HFFc6 (cell line): ENCODE results near the gene LRRTM4. TPM values are rescaled to one million over a fixed set of nuclear protein-coding genes. Genes with fewer than 3 reads are reported as not detected.

ENCODE experiments used
- DNase-seq: peaks from one replicate; pipeline ENCODE4 v3.0.0-alpha.2; 2018
- H3K27ac Mint-ChIP-seq: 2 replicates; pipeline ENCODE4 v1.8.0; 2020; ENCODE audit warnings: mild to moderate bottlenecking, mixed read lengths
- H3K27me3 Mint-ChIP-seq: 2 replicates; pipeline ENCODE4 v1.8.0; 2021; ENCODE audit warnings: mild to moderate bottlenecking, moderate library complexity, mixed read lengths; ENCODE audit not compliant: insufficient read depth
- H3K36me3 Mint-ChIP-seq: 2 replicates; pipeline ENCODE4 v1.8.0; 2021; ENCODE audit warnings: low read depth, mixed read lengths
- H3K4me1 Mint-ChIP-seq: 2 replicates; pipeline ENCODE4 v1.8.0; 2020; ENCODE audit warnings: low read depth, mixed read lengths
- H3K4me3 Mint-ChIP-seq: 2 replicates; pipeline ENCODE4 v1.8.0; 2020; ENCODE audit warnings: mild to moderate bottlenecking, moderate library complexity, mixed read lengths
- H3K9me3 Mint-ChIP-seq: 2 replicates; pipeline ENCODE4 v1.8.0; 2020; ENCODE audit warnings: mild to moderate bottlenecking, mixed read lengths
- total RNA-seq, 6 experiments: library from RNA; stranded (reverse); fragmentation: NEBNext Ultra II Directional; extraction: Animal tissue kit (Norgen Biotek cat#: 25700); gene quantifications; 2 replicates in 1 of 6; 3 replicates in 5 of 6; pipeline ENCODE4 v1.2.3, GENCODE V29; 2021
- TF ChIP-seq, protein P1 (sequence below): fragments of 200-600 bp; sonication (generic); IDR thresholded peaks from 2 replicates; pipeline ENCODE4 v1.5.0; 2021; ENCODE audit warnings: antibody characterized with exemption, mild to moderate bottlenecking

Gene LRRTM4
- total RNA-seq, 6 experiments from 2014 or later: not detected

DNA sequence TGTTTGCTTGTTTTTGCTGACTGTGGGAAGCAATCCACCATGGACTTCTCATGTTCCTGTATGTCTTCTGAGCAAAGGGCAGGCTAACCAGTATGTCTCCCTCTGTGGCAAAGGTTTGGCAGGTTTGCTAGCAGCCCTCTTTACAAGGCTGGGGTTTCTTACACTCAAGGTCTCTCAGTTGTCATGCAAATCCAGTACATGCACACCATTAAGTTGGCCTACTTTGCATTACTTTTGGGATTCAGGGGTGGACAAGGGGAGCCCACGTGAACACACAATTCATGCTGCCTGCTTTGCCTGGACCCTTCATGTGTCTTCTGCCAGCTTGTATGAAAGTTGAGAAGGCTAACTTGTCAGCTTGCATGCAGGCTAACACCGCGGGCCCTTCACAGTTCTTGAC, 134.9 kb downstream of the LRRTM4 start:
- no peak for DNase-seq
- no peaks in the 10 kb centered on the region for H3K4me1 Mint-ChIP-seq
- H3K27ac Mint-ChIP-seq: no peak overlapping the region

DNA sequence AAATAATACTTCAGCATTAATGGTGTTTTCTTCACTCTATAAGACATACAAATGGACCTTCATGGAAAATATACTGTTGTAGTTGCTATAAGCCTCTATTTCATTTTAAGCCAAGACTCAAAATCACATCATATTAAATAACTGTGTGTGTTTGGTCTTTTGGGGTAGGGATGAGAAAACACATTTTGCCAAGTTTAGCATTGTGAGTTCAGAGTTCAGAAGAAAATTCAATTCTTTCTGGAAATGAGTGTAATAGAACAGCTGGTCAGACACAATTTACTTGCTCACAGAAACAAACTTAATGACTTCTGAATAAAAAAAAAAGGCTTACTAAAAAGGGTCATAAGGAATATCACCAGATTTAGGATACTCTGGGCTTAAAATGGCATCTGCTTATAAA, 149.5 kb downstream of the LRRTM4 start:
- no peak overlapping the region for H3K27ac Mint-ChIP-seq
- H3K27me3 Mint-ChIP-seq: no peaks in the 10 kb centered on the region; the same call in 1 of the 2 replicates
- H3K4me3 Mint-ChIP-seq: no peak overlapping the region
- no peaks in the 10 kb centered on the region for H3K4me1 Mint-ChIP-seq
- no peak for DNase-seq
- H3K36me3 Mint-ChIP-seq: no peaks in the 10 kb centered on the region
- TF ChIP-seq, protein P1, sequence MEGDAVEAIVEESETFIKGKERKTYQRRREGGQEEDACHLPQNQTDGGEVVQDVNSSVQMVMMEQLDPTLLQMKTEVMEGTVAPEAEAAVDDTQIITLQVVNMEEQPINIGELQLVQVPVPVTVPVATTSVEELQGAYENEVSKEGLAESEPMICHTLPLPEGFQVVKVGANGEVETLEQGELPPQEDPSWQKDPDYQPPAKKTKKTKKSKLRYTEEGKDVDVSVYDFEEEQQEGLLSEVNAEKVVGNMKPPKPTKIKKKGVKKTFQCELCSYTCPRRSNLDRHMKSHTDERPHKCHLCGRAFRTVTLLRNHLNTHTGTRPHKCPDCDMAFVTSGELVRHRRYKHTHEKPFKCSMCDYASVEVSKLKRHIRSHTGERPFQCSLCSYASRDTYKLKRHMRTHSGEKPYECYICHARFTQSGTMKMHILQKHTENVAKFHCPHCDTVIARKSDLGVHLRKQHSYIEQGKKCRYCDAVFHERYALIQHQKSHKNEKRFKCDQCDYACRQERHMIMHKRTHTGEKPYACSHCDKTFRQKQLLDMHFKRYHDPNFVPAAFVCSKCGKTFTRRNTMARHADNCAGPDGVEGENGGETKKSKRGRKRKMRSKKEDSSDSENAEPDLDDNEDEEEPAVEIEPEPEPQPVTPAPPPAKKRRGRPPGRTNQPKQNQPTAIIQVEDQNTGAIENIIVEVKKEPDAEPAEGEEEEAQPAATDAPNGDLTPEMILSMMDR: no peak
- H3K9me3 Mint-ChIP-seq: peaks cover 17% of the 10 kb centered on the region

More for the DNA sequence above, 134.9 kb downstream of the LRRTM4 start:
- H3K27me3 Mint-ChIP-seq: no peaks in the 10 kb centered on the region
- no peak overlapping the region for H3K4me3 Mint-ChIP-seq
- no peaks in the 10 kb centered on the region for H3K36me3 Mint-ChIP-seq
- peaks cover 10% of the 10 kb centered on the region for H3K9me3 Mint-ChIP-seq
- TF ChIP-seq, protein P1: no peak

DNA sequence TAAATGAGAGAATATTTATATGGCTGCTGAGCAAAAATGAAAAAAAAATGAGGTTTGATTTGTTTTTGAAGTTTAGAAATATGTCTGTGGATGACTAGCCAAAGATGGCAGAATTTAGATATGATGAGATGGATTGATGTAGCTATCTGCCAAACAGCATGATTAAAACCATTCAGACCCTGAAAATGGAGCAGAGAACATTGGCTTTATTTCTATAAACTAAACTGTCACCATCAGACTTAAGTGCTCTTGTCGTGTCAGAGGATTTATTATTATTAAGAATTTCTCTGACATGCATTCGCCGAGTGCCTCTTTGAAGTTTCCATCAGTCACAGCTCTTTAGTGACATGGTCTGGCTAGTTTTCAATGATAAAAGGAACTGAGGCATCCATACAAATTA, 151.7 kb downstream of the LRRTM4 start:
- Mint-ChIP-seq H3K9me3 (peaks cover 22% of the 10 kb centered on the region), H3K4me1 (no peaks in the 10 kb centered on the region), H3K4me3 (no peak overlapping the region), H3K27me3 (no peaks in the 10 kb centered on the region; the same call in 1 of the 2 replicates), H3K36me3 (no peaks in the 10 kb centered on the region), H3K27ac (no peak overlapping the region)
- TF ChIP-seq, protein P1: no peak
- no peak for DNase-seq

DNA sequence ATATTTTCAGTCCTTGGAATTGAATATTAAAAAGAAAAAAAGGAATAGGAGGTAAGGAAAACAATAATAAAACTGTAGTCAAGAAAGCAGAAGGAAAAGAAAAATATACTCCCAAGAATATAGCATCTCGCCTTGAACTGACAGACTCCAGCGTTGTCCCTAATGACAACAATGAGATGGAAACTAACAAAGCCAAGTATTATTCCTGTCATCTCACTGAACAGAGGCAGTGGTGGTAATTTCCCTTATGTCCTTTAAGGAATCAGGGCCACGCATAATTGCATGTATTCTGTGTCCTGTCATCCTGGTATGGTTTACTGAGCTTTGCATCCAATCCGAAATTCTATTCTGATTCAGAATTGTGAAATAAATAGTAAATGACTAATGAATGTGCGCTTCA, 158.9 kb downstream of the LRRTM4 start:
- no peak overlapping the region for H3K4me3 Mint-ChIP-seq
- H3K4me1 Mint-ChIP-seq: no peaks in the 10 kb centered on the region
- TF ChIP-seq, protein P1: no peak
- DNase-seq: no peak
- H3K36me3 Mint-ChIP-seq: no peaks in the 10 kb centered on the region
- H3K27me3 Mint-ChIP-seq: no peaks in the 10 kb centered on the region
- H3K9me3 Mint-ChIP-seq: peaks cover 17% of the 10 kb centered on the region
- H3K27ac Mint-ChIP-seq: no peak overlapping the region

DNA sequence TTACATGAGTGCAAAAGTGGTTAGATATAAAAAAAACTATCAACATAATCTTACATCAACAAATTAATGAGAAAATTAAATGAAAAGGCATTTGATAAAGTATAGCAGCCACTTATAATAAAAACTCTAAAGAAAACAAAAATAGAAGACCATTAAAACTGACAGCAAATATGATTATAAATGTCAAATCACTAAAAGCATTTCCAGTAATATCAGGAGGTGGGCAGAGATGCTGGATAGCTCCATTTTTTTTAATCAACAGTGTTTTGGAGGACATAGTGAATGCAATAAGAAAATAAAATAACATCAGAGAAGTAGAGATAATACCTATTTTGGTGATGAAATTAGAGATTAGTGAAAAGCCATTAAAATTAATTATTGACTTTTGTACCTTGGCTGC, 173.4 kb downstream of the LRRTM4 start:
- Mint-ChIP-seq H3K9me3 (peaks cover 12% of the 10 kb centered on the region; the same call in 1 of the 2 replicates), H3K4me1 (no peaks in the 10 kb centered on the region), H3K27me3 (no peaks in the 10 kb centered on the region), H3K4me3 (no peak overlapping the region), H3K27ac (no peak overlapping the region), H3K36me3 (no peaks in the 10 kb centered on the region)
- TF ChIP-seq, protein P1: no peak
- no peak for DNase-seq

DNA sequence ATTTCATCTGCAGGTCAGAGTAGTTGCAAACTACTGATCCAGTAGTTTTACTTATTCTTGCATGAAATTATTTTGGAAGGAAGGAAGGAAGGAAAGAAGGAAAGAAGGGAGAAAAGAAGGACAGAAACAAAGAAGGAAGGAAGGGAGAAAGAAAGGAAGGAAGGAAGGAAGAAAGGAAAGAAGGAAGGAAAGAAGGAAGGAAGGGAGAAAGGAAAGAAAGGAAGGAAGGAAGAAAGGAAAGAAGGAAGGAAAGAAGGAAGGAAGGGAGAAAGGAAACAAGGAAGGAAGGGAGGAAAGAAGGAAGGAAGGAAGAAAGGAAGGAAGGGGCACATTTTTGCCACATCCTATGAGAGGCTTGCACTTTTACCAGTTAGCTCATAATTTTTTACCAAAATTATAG, 186.2 kb downstream of the LRRTM4 start:
- Mint-ChIP-seq H3K9me3 (peaks cover 45% of the 10 kb centered on the region), H3K27ac (no peak overlapping the region), H3K36me3 (no peaks in the 10 kb centered on the region), H3K4me1 (no peaks in the 10 kb centered on the region), H3K4me3 (no peak overlapping the region), H3K27me3 (no peaks in the 10 kb centered on the region; the same call in 1 of the 2 replicates)
- TF ChIP-seq, protein P1: no peak
- no peak for DNase-seq
